Measurements from ENCODE around the gene ERLIN1. TPM values are rescaled to one million over a fixed set of nuclear protein-coding genes. Genes with fewer than 3 reads are reported as not detected.
"Not testable (repeated sequence)": the region's sequence is repeated elsewhere in the genome, so short reads cannot be mapped to it uniquely, and the experiment has no call there.

ERLIN1 gene
- total RNA-seq, 1 donor from 2014 or later: 29.0 TPM

DNA sequence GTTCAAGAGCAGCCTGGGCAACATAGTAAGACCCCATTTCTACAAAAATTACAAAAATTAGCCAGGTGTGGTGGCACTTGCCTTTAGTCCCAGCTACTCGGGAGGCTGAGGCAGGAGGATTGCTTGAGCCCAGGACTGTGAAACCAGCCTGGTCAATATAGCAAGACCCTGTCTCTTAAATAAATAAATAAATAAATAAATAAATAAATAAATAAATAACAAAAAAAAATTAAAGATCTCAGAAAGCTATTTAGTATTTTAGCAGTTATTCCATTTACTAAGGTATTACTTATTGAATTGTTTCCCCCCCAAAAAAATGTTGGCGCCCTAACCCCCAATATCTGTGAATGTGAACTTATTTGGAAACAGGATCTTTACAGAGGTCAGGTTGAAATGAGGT is 53.4 kb downstream of the ERLIN1 start:
- no peak for DNase-seq (ENCODE audit: low spot score in 2 of 2, unreplicated experiment in 2 of 2)
- Mint-ChIP-seq H3K9me3 (peaks cover 8% of the 10 kb centered on the region), H3K4me1 (no peaks in the 10 kb centered on the region), H3K27ac (no peak overlapping the region), H3K36me3 (no peaks in the 10 kb centered on the region), H3K27me3 (ENCODE audit: low read depth) (peaks cover 14% of the 10 kb centered on the region), H3K4me3 (no peak overlapping the region)
- TF ChIP-seq, protein P1, sequence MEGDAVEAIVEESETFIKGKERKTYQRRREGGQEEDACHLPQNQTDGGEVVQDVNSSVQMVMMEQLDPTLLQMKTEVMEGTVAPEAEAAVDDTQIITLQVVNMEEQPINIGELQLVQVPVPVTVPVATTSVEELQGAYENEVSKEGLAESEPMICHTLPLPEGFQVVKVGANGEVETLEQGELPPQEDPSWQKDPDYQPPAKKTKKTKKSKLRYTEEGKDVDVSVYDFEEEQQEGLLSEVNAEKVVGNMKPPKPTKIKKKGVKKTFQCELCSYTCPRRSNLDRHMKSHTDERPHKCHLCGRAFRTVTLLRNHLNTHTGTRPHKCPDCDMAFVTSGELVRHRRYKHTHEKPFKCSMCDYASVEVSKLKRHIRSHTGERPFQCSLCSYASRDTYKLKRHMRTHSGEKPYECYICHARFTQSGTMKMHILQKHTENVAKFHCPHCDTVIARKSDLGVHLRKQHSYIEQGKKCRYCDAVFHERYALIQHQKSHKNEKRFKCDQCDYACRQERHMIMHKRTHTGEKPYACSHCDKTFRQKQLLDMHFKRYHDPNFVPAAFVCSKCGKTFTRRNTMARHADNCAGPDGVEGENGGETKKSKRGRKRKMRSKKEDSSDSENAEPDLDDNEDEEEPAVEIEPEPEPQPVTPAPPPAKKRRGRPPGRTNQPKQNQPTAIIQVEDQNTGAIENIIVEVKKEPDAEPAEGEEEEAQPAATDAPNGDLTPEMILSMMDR (IDR thresholded peaks at IDR 0.05; ENCODE audit: unreplicated experiment): no peak

GRCh38 chr10:100131571-100131970 is 54.3 kb downstream of the ERLIN1 start:
- H3K4me1 Mint-ChIP-seq: no peaks in the 10 kb centered on the region
- H3K27me3 Mint-ChIP-seq (ENCODE audit: low read depth): peaks cover 12% of the 10 kb centered on the region
- TF ChIP-seq, protein P1 (IDR thresholded peaks at IDR 0.05; ENCODE audit: unreplicated experiment): no peak
- H3K27ac Mint-ChIP-seq: no peak overlapping the region
- H3K36me3 Mint-ChIP-seq: no peaks in the 10 kb centered on the region
- peaks cover 6% of the 10 kb centered on the region for H3K9me3 Mint-ChIP-seq
- H3K4me3 Mint-ChIP-seq: no peak overlapping the region
- DNase-seq (ENCODE audit: low spot score in 2 of 2, unreplicated experiment in 2 of 2): no peak

DNA sequence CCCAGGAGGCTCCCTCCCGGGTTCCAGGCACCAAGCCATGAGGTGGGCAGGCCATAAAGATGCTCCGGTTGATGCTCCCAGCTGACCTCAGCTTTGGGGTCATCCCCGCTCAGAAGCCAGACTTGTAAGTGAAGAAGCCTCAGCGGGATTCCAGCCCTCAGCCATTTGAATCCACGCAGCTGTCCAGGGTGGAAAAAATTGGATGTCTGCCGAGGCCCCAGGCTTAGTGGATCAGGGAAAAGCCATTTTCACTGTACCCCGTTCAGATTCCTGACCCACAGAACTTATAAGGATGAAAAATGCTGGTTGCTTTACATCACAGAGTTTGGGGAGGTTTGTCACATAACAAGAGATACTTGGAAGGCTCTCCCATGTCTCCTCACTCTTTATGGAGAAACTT is 55.0 kb downstream of the ERLIN1 start:
- Mint-ChIP-seq H3K9me3 (peaks cover 6% of the 10 kb centered on the region), H3K4me3 (no peak overlapping the region), H3K27me3 (ENCODE audit: low read depth) (peaks cover 10% of the 10 kb centered on the region), H3K4me1 (no peaks in the 10 kb centered on the region), H3K27ac (no peak overlapping the region), H3K36me3 (no peaks in the 10 kb centered on the region)
- no peak for DNase-seq (ENCODE audit: low spot score in 2 of 2, unreplicated experiment in 2 of 2)
- TF ChIP-seq, protein P1 (IDR thresholded peaks at IDR 0.05; ENCODE audit: unreplicated experiment): no peak

DNA sequence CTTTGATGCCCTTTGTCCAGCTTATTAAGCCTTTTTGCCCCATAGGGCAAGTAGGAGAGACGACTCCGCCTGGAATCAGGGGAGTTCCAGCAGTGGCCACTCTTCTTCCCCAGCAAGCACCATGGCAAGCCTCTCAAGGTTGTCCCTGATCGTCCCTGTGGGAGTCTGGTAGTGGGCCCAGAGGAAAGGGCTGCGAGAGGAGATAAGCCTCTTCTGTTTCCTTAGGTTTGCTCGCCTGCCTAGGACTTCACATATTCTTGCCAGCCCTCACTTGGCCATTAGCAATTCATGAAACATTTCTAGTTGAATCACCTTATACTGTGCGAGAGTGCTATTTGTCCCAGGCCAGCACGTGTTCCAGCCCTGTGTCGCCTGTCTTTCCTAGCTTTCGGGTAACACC is 56.4 kb downstream of the ERLIN1 start:
- Mint-ChIP-seq H3K9me3 (no peaks in the 10 kb centered on the region), H3K4me3 (no peak overlapping the region), H3K36me3 (no peaks in the 10 kb centered on the region), H3K4me1 (no peaks in the 10 kb centered on the region), H3K27me3 (ENCODE audit: low read depth) (peaks cover 6% of the 10 kb centered on the region), H3K27ac (no peak overlapping the region)
- no peak for DNase-seq (ENCODE audit: low spot score in 2 of 2, unreplicated experiment in 2 of 2)
- TF ChIP-seq, protein P1 (IDR thresholded peaks at IDR 0.05; ENCODE audit: unreplicated experiment): no peak

GRCh38 chr10:100128951-100129350 is 56.9 kb downstream of the ERLIN1 start:
- no peaks in the 10 kb centered on the region for H3K9me3 Mint-ChIP-seq
- H3K4me1 Mint-ChIP-seq: no peaks in the 10 kb centered on the region
- no peak for DNase-seq (ENCODE audit: low spot score in 2 of 2, unreplicated experiment in 2 of 2)
- peaks cover 7% of the 10 kb centered on the region for H3K27me3 Mint-ChIP-seq (ENCODE audit: low read depth)
- no peak overlapping the region for H3K27ac Mint-ChIP-seq
- H3K4me3 Mint-ChIP-seq: no peak overlapping the region
- H3K36me3 Mint-ChIP-seq: no peaks in the 10 kb centered on the region
- TF ChIP-seq, protein P1 (IDR thresholded peaks at IDR 0.05; ENCODE audit: unreplicated experiment): no peak

DNA sequence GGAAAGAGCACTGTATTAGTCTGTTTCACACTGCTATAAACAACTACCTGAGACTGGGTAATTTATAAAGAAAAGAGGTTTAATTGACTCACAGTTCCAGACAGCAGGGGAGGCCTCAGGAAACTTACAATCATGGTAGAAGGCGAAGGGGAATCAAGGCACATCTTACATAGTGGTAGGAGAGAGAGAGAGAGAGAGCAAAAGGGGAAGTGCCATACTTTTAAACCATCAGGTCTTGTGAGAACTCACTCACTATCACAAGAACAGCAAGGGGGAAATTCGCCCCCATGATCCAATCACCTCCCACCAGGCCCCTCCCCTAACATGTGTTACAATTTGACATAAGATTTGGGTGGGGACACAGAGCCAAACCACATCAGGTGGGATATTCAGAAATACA is 60.5 kb downstream of the ERLIN1 start:
- not testable (repeated sequence) for H3K36me3 Mint-ChIP-seq; H3K27ac Mint-ChIP-seq; H3K4me3 Mint-ChIP-seq; H3K4me1 Mint-ChIP-seq; H3K9me3 Mint-ChIP-seq; DNase-seq (ENCODE audit: low spot score in 2 of 2, unreplicated experiment in 2 of 2)
- peaks cover 16% of the 10 kb centered on the region for H3K27me3 Mint-ChIP-seq (ENCODE audit: low read depth)
